Loucy (cell line): Measurements from ENCODE around the gene UBTD2.

Source experiments
- H2AFZ ChIP-seq: fragments of 200-600 bp; sonication (generic); 2 replicates; pipeline ENCODE4 v1.6.0; 2016; ENCODE audit warnings: antibody characterized with exemption, mild to moderate bottlenecking, low read length, moderate library complexity
- H3F3A ChIP-seq: fragments of 200-600 bp; 2 replicates; pipeline ENCODE4 v1.6.0; 2016; ENCODE audit warnings: antibody characterized with exemption, low read depth, mild to moderate bottlenecking
- H3K27me3 ChIP-seq: fragments of 200-600 bp; sonication (generic); 2 replicates; pipeline ENCODE4 v1.6.1; 2014; ENCODE audit warnings: low read length, mild to moderate bottlenecking; ENCODE audit not compliant: insufficient read depth, poor library complexity, severe bottlenecking
- H3K36me3 ChIP-seq: fragments of 200-600 bp; sonication (generic); 2 replicates; pipeline ENCODE4 v1.6.1; 2016; ENCODE audit warnings: low read length; ENCODE audit not compliant: insufficient read depth
- H3K4me1 ChIP-seq: fragments of 200-600 bp; sonication (generic); 2 replicates; pipeline ENCODE4 v1.5.1; 2014; ENCODE audit warnings: low read length, mild to moderate bottlenecking; ENCODE audit not compliant: insufficient read depth, poor library complexity, severe bottlenecking
- H3K4me2 ChIP-seq: fragments of 200-600 bp; sonication (generic); 2 replicates; pipeline ENCODE4 v1.6.0; 2014; ENCODE audit warnings: antibody characterized with exemption, low read length, low read depth, mild to moderate bottlenecking; ENCODE audit not compliant: poor library complexity, severe bottlenecking
- H3K4me3 ChIP-seq: fragments of 200-600 bp; sonication (generic); 2 replicates; pipeline ENCODE4 v1.5.1; 2014; ENCODE audit warnings: low read length, mild to moderate bottlenecking, mixed read lengths; ENCODE audit not compliant: poor library complexity, severe bottlenecking
- H3K79me2 ChIP-seq: fragments of 200-600 bp; sonication (generic); 2 replicates; pipeline ENCODE4 v1.6.1; 2014; ENCODE audit warnings: low read length; ENCODE audit not compliant: insufficient read depth
- H3K9ac ChIP-seq: fragments of 200-600 bp; sonication (generic); 2 replicates; pipeline ENCODE4 v1.6.0; 2014; ENCODE audit warnings: mild to moderate bottlenecking, low read depth, low read length, moderate library complexity; ENCODE audit not compliant: poor library complexity, severe bottlenecking
- H3K9me2 ChIP-seq: fragments of 200-600 bp; sonication (generic); replicated peaks from 2 replicates; pipeline ENCODE4 v1.6.1; 2016; ENCODE audit warnings: low read depth, low read length, mixed read lengths
- H3K9me3 ChIP-seq: fragments of 200-600 bp; sonication (generic); 2 replicates; pipeline ENCODE4 v1.6.1; 2014; ENCODE audit warnings: mild to moderate bottlenecking, antibody characterized with exemption, low read length, low read depth; ENCODE audit not compliant: insufficient read depth
- H4K20me1 ChIP-seq: fragments of 200-600 bp; sonication (generic); 2 replicates; pipeline ENCODE4 v1.6.0; 2014; ENCODE audit warnings: antibody characterized with exemption, low read length, mild to moderate bottlenecking; ENCODE audit not compliant: insufficient read depth, poor library complexity, severe bottlenecking
- EZH2phosphoT487 ChIP-seq: fragments of 200-600 bp; IDR thresholded peaks from 2 replicates; pipeline ENCODE4 v1.6.1; 2018; ENCODE audit warnings: antibody characterized with exemption, mild to moderate bottlenecking, moderate library complexity, borderline replicate concordance
- TF ChIP-seq, protein P1 (sequence below): fragments of 200-600 bp; sonication (generic); conservative IDR thresholded peaks from 2 replicates; pipeline ENCODE4 v1.5.1; 2014; ENCODE audit warnings: mild to moderate bottlenecking, antibody characterized with exemption, low read length

The UBTD2 gene

DNA sequence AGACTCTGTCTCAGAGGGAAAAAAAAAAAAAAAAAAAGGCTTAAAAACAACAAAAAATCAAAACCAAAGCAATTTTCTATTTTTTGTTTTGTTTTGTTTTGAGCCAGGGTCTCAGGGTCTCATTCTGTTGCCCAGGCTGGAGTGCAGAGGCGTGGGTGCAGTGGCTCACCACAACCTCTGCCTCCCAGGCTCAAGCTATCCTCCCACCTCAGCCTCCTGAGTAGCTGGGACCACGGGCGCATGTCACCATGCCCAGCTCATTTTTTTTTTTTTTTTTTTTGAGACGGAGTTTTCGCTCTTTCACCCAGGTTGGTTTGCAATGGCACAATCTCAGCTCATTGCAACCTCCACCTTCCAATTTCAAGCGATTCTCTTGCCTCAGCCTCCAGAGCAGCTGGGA, 101.3 kb downstream of the UBTD2 start:
- no peak overlapping the region for H3K4me2 ChIP-seq
- H4K20me1 ChIP-seq = peaks cover 28% of the 10 kb centered on the region
- H3K4me3 ChIP-seq = no peak overlapping the region
- H3F3A ChIP-seq = no peaks in the 10 kb centered on the region
- peaks cover 41% of the 10 kb centered on the region for H3K4me1 ChIP-seq
- no peaks in the 10 kb centered on the region for H3K9me2 ChIP-seq
- H2AFZ ChIP-seq = no peak overlapping the region
- H3K9ac ChIP-seq = no peak overlapping the region
- H3K79me2 ChIP-seq = peaks cover 99% of the 10 kb centered on the region
- H3K36me3 ChIP-seq = no peaks in the 10 kb centered on the region
- H3K9me3 ChIP-seq = no peaks in the 10 kb centered on the region
- no peaks in the 10 kb centered on the region for H3K27me3 ChIP-seq
- TF ChIP-seq EZH2phosphoT487 = no peak
- TF ChIP-seq, protein P1, sequence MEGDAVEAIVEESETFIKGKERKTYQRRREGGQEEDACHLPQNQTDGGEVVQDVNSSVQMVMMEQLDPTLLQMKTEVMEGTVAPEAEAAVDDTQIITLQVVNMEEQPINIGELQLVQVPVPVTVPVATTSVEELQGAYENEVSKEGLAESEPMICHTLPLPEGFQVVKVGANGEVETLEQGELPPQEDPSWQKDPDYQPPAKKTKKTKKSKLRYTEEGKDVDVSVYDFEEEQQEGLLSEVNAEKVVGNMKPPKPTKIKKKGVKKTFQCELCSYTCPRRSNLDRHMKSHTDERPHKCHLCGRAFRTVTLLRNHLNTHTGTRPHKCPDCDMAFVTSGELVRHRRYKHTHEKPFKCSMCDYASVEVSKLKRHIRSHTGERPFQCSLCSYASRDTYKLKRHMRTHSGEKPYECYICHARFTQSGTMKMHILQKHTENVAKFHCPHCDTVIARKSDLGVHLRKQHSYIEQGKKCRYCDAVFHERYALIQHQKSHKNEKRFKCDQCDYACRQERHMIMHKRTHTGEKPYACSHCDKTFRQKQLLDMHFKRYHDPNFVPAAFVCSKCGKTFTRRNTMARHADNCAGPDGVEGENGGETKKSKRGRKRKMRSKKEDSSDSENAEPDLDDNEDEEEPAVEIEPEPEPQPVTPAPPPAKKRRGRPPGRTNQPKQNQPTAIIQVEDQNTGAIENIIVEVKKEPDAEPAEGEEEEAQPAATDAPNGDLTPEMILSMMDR = no peak

DNA sequence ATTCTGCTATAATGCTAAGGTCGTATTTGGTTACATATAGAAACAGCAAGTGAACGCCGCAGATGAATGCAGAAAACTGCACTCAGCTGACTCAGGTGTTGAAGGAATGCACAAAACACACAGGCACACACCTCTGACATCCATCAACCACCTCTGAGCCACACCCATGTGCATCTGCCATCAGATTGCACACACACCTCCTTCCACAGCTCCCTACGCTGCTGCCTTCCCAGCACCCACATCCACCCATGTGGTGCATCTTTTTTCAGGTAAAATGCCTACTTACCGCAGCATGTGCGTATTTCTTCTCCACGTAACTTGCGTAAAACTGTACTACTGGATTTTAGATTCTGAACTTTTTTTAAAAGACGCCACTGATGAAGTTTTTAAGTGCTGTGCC, 102.6 kb downstream of the UBTD2 start:
- H3K9me2 ChIP-seq = no peaks in the 10 kb centered on the region
- no peaks in the 10 kb centered on the region for H3F3A ChIP-seq
- H4K20me1 ChIP-seq = peaks cover 18% of the 10 kb centered on the region
- H3K4me2 ChIP-seq = peak overlapping the region; percentile 90
- H2AFZ ChIP-seq = no peak overlapping the region
- no peaks in the 10 kb centered on the region for H3K9me3 ChIP-seq
- no peaks in the 10 kb centered on the region for H3K27me3 ChIP-seq
- peaks cover 52% of the 10 kb centered on the region for H3K4me1 ChIP-seq
- H3K4me3 ChIP-seq = peak overlapping the region; percentile 39
- TF ChIP-seq, protein P1 = no peak
- no peak overlapping the region for H3K9ac ChIP-seq
- no peaks in the 10 kb centered on the region for H3K36me3 ChIP-seq
- peaks cover 99% of the 10 kb centered on the region for H3K79me2 ChIP-seq

DNA sequence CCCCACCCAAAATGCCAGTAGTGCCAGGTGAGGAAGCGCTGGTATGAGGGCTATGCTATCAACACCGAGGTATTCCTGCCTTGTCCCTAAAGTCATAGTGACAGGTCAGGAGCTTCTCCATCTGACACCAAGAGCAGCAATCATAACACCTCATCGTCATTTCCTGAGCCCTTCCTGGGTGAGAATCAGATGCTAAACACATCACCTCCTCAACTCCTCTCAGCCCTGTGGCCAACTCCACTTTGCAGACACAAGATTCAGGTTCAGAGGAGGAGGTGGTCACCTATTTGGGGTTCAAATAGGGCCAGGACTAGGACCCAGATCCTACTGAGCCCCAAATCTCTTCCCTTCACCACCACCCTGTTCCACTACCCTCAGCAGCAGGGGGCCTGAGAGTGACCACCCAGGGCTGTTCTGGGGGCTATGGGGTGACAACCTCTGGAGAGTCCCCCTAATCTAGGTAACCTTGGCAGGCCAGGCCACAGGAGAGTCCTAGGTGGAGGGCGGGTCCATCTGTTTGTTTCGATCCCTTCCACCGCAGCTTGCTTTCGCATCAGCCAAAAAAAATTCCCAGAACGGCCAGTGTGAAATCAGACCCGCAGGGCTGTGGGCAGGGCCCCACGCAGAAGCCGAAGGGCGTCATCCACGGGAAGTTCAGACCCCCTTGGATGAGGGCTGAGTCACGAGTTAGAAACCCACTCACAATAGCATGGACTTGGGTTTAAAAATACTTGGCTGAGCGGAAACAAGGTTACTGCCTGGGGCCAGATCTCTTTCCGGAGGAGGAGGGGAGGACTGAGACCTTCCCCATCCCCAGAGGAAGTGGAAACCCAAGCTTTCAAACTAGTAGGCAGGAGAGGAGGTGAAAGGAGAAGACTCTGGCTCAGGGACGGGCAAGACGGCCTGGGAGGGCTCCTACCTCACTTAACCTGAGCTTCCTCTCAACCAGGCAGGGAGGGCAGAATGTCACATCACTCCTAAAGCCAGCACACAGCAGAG, 104.3 kb downstream of the UBTD2 start:
- TF ChIP-seq, protein P1 = no peak
- TF ChIP-seq EZH2phosphoT487 = no peak
- peak overlapping the region; percentile 90 for H3K4me2 ChIP-seq
- H3K9me3 ChIP-seq = no peaks in the 10 kb centered on the region
- H2AFZ ChIP-seq = no peak overlapping the region
- H4K20me1 ChIP-seq = peaks cover 8% of the 10 kb centered on the region
- H3K4me1 ChIP-seq = peaks cover 48% of the 10 kb centered on the region
- H3F3A ChIP-seq = no peaks in the 10 kb centered on the region
- H3K36me3 ChIP-seq = no peaks in the 10 kb centered on the region
- H3K79me2 ChIP-seq = peaks cover 96% of the 10 kb centered on the region
- no peaks in the 10 kb centered on the region for H3K27me3 ChIP-seq
- peak overlapping the region; percentile 89 for H3K9ac ChIP-seq
- H3K4me3 ChIP-seq = peak overlapping the region; percentile 81
- no peaks in the 10 kb centered on the region for H3K9me2 ChIP-seq
